HG02759 (cell line): ENCODE data around the gene DHRS4.
A peak's percentile ranks its signal among the peaks of the same experiment; 100 is the strongest.
"Not testable (repeated sequence)": the region's sequence is repeated elsewhere in the genome, so short reads cannot be mapped to it uniquely, and the experiment has no call there.

Experiments used
- ATAC-seq: cut with Tn5 transposase; IDR thresholded peaks from one replicate; pipeline ENCODE4 v1.9.1; 2021; ENCODE audit warnings: mild to moderate bottlenecking, moderate library complexity; ENCODE audit not compliant: unreplicated experiment

DHRS4 gene

GRCh38 chr14:23939607-23940326, 13.8 kb upstream of the DHRS4 start:
- ATAC-seq = no peak

DNA sequence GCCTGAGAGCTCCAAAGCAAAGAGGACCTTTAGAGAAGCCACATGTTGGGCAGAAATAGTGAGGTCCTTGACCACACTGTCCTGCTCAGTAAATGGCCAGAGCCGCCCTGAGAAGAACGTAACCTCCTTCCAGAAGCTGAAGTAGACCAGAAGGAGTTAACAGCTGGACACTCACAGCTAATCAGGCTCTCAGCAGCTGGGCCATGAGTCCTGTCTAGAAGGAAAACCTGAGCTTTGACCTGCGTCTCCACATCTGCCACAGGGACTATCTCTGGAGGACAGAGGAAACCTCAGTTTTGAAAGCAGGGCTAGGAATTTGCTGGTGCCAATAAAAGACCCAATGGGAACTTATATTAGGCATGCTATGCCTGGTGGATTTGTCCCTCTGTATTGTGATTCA, 12.3 kb upstream of the DHRS4 start:
- ATAC-seq = no peak

- no peak for ATAC-seq
Measured at GRCh38 chr14:23941669-23942068, 11.9 kb upstream of the DHRS4 start.

DNA sequence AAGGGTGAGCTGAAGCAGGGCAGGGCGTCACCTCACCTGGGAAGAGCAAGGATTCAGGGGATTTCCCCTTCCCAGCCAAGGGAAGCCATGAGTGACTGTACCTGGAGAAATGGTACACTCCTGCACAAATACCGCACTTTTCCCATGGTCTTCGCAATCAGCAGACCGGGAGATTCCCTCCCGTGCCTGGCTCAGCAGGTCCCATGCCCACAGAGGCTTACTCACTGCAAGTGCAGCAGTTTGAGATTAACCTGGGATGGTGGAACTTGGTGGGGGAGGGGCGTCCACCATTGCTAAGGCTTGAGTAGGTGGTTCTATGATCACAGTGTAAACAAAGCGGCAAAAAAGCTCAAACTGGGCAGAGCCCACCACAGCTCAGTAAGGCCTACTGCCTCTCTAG, 11.0 kb upstream of the DHRS4 start:
- ATAC-seq = no peak

GRCh38 chr14:23949069-23949468, 4.5 kb upstream of the DHRS4 start:
- not testable (repeated sequence) for ATAC-seq

- ATAC-seq = no peak
Measured at GRCh38 chr14:23950411-23951135, 3.0 kb upstream of the DHRS4 start.

DNA sequence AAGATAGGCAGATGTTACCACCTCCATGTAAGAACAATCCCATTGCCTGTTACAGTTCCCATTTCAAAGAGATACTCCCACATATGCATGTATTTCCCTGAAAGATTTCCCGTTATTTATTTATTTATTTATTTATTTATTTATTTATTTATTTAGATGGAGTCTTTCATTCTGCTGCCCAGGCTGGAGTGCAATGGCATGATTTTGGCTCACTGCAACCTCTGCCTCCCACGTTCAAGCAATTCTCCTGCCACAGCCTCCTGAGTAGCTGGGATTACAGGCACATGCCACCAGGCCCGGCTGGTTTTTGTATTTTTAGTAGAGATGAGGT, 2.5 kb upstream of the DHRS4 start:
- ATAC-seq = not testable (repeated sequence)

DNA sequence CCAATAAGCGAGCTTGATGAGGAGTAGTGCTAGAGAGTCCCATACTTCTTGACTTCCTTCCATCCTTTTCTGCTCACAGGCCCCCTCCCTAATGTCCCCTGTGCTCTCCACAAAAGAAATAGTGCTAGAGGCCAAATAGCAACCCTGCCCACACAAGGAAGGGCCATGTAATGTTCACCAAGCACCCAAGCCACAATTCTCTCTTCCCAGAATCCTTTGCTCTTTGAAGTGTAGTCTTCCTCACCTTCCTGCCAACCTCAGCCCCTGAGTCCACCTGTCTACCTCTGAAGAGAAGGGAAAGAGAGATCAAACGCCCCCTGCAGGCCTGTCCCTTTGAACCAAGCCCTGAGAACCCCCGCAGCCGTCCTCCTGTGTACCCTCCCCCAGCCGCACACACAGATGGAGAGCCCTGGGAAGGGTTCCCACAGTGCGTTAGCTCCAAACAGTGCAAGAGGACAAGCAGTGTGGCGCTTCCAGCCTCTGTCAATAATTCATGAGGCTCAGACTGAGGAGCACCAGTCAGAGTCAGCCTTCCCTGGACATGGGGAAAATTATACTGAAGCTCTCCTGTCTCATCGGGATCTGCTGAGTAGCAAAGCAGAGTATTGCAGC, 1.9 kb upstream of the DHRS4 start:
- ATAC-seq = no peak

DNA sequence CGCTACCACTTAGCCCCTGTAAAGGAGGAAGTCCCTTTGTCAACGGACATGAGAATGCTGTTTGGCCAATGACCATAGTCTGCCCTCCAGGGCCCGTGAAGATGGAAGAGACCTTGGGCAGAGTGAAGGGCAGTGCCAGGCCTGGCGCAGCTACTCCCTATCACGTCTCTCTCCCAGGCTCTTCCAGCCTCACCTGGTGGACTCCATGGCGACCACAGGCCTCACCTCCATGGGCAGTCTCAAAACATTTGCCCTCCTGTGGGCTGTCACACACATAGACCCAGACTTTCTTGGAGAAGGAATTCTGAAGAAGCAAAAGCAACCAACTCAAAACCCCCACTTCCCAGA, 480 bp upstream of the DHRS4 start:
- ATAC-seq = not testable (repeated sequence)

DNA sequence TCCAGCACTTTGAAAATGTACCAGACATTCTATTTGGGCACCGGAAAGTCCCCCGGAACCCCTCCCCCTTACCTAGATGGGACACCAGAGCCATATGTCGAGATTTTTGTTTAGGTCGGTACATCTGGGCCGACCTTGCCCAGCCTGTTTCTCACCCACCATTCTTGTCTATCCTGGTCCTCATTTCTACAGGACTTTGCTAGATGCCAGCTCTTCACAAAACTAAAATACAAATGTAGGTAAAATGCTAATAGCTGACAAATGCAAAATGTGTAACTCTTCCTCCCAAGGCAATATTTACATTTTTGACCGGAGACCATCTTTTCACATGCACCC, 677 bp downstream of the DHRS4 start:
- peak; percentile 19 for ATAC-seq

- not testable (repeated sequence) for ATAC-seq
Measured at GRCh38 chr14:23954965-23955364, 1.4 kb downstream of the DHRS4 start.

GRCh38 chr14:23955811-23956210, 2.2 kb downstream of the DHRS4 start:
- ATAC-seq = not testable (repeated sequence)

GRCh38 chr14:23957913-23958569, 4.5 kb downstream of the DHRS4 start:
- ATAC-seq = not testable (repeated sequence)

GRCh38 chr14:23960899-23961298, 7.3 kb downstream of the DHRS4 start:
- not testable (repeated sequence) for ATAC-seq

GRCh38 chr14:23961704-23962103, 8.1 kb downstream of the DHRS4 start:
- ATAC-seq = not testable (repeated sequence)

GRCh38 chr14:23969130-23969480, 15.5 kb downstream of the DHRS4 start:
- ATAC-seq = not testable (repeated sequence)

- ATAC-seq = peak; percentile 93
Measured at GRCh38 chr14:23969481-23970282, 16.1 kb downstream of the DHRS4 start.

DNA sequence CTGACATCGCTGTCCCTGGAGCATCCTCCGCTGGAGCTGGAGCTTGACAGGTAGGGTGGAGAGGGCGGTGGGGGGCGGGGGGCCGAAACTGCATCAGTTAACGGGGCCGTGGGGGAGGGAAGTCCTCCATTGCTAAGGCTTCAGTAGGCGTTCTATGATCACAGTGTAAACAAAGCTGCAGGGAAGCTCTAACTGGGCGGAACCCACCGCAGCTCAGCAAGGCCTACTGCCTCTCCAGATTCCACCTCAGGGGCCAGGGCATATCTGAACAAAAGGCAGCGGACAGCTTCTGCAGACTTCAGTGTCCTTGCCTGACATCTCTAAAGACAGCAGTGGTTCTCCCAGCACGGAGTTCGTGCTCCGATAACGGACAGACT, 16.7 kb downstream of the DHRS4 start:
- ATAC-seq = peak; percentile 2

DNA sequence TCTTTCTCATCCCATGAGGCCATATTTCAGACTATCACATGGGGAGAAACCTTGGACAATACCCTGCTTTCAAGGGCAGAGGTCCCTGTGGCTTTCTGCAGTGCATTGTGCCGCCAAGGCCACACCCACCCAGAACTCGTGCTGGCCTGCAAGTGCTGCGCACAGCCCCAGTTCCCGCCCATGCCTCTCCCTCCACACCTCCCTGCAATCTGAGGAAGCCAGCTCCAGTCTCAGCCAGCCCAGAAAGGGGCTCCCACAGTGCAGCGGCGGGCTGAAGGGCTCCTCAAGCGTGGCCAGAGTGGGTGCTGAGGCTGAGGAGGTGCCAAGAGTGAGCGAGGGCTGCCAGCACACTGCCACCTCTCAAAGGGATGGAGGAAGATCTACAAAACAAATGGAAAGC, 19.6 kb downstream of the DHRS4 start:
- not testable (repeated sequence) for ATAC-seq

GRCh38 chr14:23974041-23974440, 20.5 kb downstream of the DHRS4 start:
- ATAC-seq = not testable (repeated sequence)

DNA sequence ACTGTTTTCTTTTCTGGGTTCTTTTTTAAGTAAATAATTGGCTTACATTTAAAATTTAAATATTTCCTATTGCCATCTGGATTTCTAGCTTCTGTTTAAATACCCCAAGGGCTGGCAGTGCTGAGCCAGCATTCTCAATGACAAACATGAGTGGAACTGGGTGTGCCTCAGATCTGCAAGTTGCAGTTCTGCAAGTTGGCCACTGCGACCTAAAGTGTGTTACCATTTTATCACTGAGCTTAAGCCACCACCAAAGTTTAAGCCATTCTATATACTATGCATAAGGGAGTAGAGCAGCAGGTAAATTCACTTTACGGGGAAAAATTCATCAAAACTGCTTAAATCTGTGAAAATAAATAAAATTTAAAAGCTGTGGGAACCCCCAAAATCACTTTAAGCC, 23.6 kb downstream of the DHRS4 start:
- not testable (repeated sequence) for ATAC-seq
